ENCODE results near the gene KBTBD4.

The KBTBD4 gene

DNA sequence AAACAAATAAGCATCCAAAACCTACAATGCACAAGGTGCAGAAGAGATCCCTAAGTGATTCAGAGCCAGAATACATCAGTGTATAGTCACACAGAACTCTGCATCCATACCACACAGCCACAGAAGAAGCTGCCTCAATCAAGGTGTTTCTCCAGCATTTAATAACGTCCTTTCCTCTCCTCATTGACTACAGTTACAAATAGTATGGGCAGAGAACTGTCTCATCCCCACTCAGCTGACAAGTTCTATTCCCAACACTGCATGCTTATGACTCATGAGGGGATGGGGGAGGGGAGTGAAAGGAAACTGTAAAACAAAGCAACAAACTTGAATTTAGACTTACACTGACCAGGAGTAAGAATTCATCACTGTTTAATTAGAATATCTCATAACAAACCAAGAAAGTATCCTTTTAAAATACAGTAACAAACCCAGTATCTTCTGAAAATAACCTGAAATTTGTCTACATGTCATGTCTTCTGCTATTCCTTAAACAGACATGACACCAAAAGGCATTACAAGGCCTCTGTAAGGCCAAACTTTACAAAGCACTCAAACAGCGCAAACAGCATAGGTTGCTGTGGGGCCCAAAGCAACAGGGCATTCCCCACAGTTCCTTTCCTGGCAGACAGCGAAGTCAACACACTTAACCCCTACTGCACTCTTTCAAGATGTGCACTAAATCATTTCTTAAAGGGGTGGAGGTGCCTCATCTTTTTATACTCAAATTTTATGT lies 55.1 kb downstream of the KBTBD4 start:
- no peak for FAIRE-seq

All from colon (tissue), 2 donors.